Measurements from ENCODE around the gene PHETA1. TPM values are rescaled to one million over a fixed set of nuclear protein-coding genes. Genes with fewer than 3 reads are reported as not detected.
"Not testable (repeated sequence)": the region's sequence is repeated elsewhere in the genome, so short reads cannot be mapped to it uniquely, and the experiment has no call there.

The PHETA1 gene
- total RNA-seq, 1 donor from 2014 or later: 25.3 TPM

DNA sequence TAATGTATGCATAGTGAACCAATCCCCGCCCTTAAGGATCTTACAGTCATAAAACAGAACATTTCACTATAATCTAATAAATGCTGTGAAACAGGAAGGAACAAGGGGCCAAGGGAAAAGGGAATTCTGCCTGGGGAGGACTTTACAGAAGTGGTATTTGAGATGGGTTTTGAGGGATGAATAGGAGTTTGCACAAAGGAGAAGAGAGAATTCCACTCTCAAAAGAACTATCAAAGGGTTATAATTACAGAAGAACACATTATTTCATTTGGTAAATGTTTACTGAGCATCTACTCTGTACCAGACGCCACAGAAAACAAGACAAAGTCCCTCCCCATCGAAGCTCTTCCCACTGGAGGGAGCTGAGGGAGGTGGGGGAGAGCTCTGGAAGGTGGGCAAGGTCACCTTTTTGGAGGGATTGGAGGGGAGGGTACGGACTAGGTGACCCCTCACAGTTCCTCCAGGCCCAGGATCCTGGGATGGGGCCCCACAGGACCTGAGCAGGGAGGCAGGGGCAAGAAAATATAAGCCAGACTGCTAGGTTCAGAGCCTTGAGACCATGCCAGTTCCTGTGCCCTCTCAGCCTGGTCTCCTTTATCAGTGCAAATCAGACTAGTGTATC is 24.5 kb downstream of the PHETA1 start:
- TF ChIP-seq, protein P1, sequence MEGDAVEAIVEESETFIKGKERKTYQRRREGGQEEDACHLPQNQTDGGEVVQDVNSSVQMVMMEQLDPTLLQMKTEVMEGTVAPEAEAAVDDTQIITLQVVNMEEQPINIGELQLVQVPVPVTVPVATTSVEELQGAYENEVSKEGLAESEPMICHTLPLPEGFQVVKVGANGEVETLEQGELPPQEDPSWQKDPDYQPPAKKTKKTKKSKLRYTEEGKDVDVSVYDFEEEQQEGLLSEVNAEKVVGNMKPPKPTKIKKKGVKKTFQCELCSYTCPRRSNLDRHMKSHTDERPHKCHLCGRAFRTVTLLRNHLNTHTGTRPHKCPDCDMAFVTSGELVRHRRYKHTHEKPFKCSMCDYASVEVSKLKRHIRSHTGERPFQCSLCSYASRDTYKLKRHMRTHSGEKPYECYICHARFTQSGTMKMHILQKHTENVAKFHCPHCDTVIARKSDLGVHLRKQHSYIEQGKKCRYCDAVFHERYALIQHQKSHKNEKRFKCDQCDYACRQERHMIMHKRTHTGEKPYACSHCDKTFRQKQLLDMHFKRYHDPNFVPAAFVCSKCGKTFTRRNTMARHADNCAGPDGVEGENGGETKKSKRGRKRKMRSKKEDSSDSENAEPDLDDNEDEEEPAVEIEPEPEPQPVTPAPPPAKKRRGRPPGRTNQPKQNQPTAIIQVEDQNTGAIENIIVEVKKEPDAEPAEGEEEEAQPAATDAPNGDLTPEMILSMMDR (IDR thresholded peaks at IDR 0.05): no peak
- no peaks in the 10 kb centered on the region for H3K36me3 ChIP-seq
- no peak for ATAC-seq
- H3K9me3 ChIP-seq: no peaks in the 10 kb centered on the region
- no peak overlapping the region for H3K27ac ChIP-seq
- intact Hi-C loops (cut with DNase I): no loop called here
- no peaks in the 10 kb centered on the region for H3K4me1 ChIP-seq
- no peak overlapping the region for H3K4me3 ChIP-seq
- DNase-seq: no peak
- no peaks in the 10 kb centered on the region for H3K27me3 ChIP-seq

DNA sequence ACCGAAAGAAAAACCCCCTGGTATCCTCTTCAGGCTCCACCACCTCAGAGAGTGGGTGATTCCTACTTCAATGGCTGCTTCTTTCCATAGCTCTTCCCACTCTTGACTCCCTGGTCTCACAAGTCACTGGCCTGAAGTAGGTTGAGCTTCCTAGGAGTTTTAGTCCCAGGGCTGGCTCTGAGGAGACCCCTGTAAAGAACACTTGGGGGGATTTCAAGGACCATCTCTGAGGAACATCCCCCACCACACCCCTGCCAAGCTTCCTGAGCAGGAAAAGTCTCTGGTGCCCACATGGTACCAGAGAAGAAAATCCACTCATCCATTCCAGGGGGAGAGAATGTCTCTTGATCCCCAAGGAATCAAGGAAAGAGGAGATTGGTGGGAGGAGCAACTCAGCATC is 25.7 kb downstream of the PHETA1 start:
- no peak for DNase-seq
- intact Hi-C loops (cut with DNase I): no loop called here
- H3K9me3 ChIP-seq: no peaks in the 10 kb centered on the region
- no peaks in the 10 kb centered on the region for H3K27me3 ChIP-seq
- H3K4me1 ChIP-seq: no peaks in the 10 kb centered on the region
- TF ChIP-seq, protein P1 (IDR thresholded peaks at IDR 0.05): no peak
- no peak overlapping the region for H3K4me3 ChIP-seq
- H3K36me3 ChIP-seq: no peaks in the 10 kb centered on the region
- ATAC-seq: no peak
- no peak overlapping the region for H3K27ac ChIP-seq

DNA sequence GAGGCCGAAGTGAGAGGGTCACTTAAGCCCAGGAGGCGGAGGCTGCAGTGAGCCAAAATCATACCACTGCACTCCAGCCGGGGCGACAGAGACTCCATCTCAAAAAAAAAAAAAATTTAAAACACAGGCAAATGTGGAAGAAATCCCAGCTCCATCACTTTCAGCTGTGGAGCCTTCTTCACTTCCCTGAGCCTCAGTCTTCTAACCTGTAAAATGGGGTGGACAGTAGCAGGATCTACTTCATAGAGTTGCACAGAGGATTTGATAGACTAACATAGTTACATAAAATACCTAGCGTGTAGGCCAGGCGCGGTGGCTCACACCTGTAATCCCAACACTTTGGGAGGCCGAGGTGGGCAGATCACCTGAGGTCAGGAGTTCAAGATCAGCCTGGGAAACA is 26.5 kb downstream of the PHETA1 start:
- Histone ChIP-seq H3K27me3 (no peaks in the 10 kb centered on the region), H3K27ac (no peak overlapping the region), H3K36me3 (no peaks in the 10 kb centered on the region), H3K4me1 (no peaks in the 10 kb centered on the region), H3K9me3 (no peaks in the 10 kb centered on the region), H3K4me3 (no peak overlapping the region)
- DNase-seq: no peak
- no peak for ATAC-seq
- intact Hi-C loops (cut with DNase I): no loop called here
- TF ChIP-seq, protein P1 (IDR thresholded peaks at IDR 0.05): no peak

DNA sequence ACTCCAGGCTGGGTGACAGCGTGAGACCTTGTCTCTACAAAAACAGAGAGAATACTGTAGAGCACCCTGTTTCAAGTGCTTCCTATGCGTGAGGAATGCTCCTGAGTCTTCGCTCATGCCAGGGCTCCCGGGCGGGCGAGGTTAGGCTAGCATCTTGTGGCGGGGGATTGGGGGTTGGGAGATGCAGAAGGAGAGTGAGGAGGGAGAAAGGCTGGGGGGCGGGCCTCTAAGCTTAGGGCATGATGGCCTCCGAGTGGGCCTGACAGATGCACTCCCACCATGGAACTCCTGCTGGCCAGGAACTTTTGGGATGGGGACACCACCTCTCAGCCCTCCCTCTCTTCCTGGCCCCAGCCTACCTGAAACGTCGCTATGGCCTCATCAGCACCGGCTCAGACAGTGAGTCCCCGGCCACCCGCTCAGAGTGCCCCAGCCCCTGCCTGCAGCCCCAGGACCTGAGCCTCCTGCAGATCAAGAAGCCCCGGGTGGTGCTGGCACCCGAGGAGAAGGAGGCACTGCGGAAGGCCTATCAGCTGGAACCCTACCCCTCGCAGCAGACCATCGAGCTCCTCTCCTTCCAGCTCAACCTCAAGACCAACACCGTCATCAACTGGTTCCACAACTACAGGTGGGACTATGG is 27.3 kb downstream of the PHETA1 start:
- TF ChIP-seq, protein P1 (IDR thresholded peaks at IDR 0.05): no peak
- Histone ChIP-seq H3K4me3 (no peak overlapping the region), H3K27me3 (no peaks in the 10 kb centered on the region), H3K27ac (no peak overlapping the region), H3K36me3 (no peaks in the 10 kb centered on the region), H3K4me1 (no peaks in the 10 kb centered on the region), H3K9me3 (no peaks in the 10 kb centered on the region)
- intact Hi-C loops (cut with DNase I): no loop called here
- ATAC-seq (peak; percentile 25), DNase-seq (no peak)

DNA sequence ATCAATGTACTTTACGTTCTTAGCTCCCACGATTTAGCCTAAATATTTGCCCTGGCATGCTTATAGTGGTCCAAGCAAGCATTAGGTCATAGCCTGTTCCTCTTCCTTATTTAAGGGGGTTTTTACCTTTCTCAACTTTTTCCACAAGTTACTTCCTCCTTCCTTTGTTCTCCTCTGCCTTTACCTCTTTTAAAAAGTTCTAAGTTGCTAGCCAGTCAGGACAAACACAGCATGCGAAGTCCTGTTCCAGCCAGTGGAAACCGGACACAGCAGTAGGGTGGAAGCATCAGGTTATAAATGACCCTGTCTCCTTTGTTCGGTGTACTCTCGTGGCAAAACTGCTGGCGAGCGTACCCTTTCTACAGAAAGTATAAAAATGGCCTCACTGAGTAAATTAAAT is 28.2 kb downstream of the PHETA1 start:
- H3K4me1 ChIP-seq, ATAC-seq: not testable (repeated sequence)

DNA sequence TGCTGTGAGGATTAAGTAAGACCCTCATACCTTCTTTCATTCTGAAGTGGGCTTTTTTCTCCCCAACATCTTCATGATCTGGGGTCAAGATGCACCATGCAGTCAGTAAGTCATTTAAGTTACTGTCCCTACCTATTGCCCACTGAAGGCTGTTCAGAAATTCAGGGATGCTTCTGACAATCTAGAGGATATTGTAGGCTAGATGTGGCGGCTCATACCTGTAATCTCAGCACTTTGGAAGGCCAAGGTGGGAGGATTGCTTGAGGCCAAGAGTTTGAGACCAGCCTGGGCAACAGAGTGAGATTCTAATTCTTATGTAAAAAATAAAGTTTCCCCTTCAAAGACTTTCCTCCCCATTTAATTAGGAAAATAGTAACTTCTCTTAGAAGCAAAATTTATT is 28.7 kb downstream of the PHETA1 start:
- intact Hi-C loops (cut with DNase I): no loop called here
- ATAC-seq (no peak), DNase-seq (no peak)
- TF ChIP-seq, protein P1 (IDR thresholded peaks at IDR 0.05): no peak
- Histone ChIP-seq H3K27ac (no peak overlapping the region), H3K9me3 (no peaks in the 10 kb centered on the region), H3K4me3 (no peak overlapping the region), H3K4me1 (no peaks in the 10 kb centered on the region), H3K27me3 (no peaks in the 10 kb centered on the region), H3K36me3 (no peaks in the 10 kb centered on the region)

More for the DNA sequence above, 28.2 kb downstream of the PHETA1 start:
- H3K4me3 ChIP-seq; intact Hi-C loops (cut with DNase I); H3K36me3 ChIP-seq; H3K27ac ChIP-seq; H3K9me3 ChIP-seq; DNase-seq; H3K27me3 ChIP-seq: not testable (repeated sequence)
